ENCODE results near the gene CBX2. TPM values are rescaled to one million over a fixed set of nuclear protein-coding genes. Genes with fewer than 3 reads are reported as not detected.
A peak's percentile ranks its signal among the peaks of the same experiment; 100 is the strongest.

Gene CBX2
- 0.11 and 0.13 TPM in 2 replicates for total RNA-seq (2014; rRNA removed; shearing (Covaris generic))
- 0.13 and 0.23 TPM in 2 replicates for polyA plus RNA-seq (2016; fragmentation: Nextera tagmentation; extraction: Ambion mirVana)

DNA sequence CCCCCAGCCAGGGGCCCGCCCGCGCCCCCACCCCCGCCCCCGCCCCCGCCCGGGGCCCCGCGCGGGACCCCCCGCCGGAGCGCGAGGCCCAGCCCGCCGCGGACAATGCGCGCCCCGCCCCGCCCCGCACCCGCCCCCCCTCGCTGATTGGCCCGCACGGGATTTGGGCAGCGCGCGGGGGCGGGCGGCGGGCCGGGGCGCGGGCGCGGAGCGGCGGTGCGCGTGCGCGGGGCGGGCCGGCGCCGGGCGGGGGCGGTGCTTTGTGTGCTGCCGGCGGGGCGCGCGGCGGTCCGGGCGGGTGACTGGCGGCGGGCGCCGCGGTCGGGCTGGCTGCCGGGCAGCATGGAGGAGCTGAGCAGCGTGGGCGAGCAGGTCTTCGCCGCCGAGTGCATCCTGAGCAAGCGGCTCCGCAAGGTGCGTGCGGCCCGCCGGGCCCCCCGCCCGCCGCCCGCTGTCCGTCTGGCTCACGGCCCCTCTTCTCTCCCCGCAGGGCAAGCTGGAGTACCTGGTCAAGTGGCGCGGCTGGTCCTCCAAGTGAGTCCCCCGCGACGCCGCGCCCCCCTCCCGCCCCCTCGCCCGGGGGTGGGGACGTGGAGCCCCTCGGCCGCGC lies at the start of gene CBX2:
Gene CBX2 (plus strand): TSS at position 255 of the 610 bp plus-strand sequence. CDS start 88 bp downstream, at position 343.
- peak within 1 kb of the TSS; percentile 76 for H3K4me2 ChIP-seq (ENCODE audit: unreplicated experiment)
- H3K9me2 ChIP-seq (ENCODE audit: insufficient read depth): no peaks in the 10 kb centered on the region
- no peak within 1 kb of the TSS; the same call in 1 of the 2 replicates for H3K9ac ChIP-seq
- no peaks in the 10 kb centered on the region for H3K9me3 ChIP-seq (ENCODE audit: low read depth)
- peak; percentile 91 for DNase-seq
- no peaks in the 10 kb centered on the region for H3K79me2 ChIP-seq (ENCODE audit: insufficient read depth)
- 2% methylated on average over 41 of the region's 96 CpGs; no CpG with 5 or more reads in 1 of the 2 experiments for WGBS, 2 experiments (ENCODE audit: low coverage in 1 of 2, low lambda C conversion rate in 2 of 2, missing lambda C conversion rate in 2 of 2)
- TF ChIP-seq EZH2phosphoT487 (IDR thresholded peaks at IDR 0.05; ENCODE audit: insufficient read depth, low read depth) (no peak), EZH2 (IDR thresholded peaks at IDR 0.05; ENCODE audit: insufficient read depth, poor library complexity, severe bottlenecking) (no peak)
- no peaks in the 10 kb centered on the region for H3K36me3 ChIP-seq (ENCODE audit: low read depth)
- H3F3A ChIP-seq (ENCODE audit: insufficient read depth): peaks cover 4% of the 10 kb centered on the region; the same call in 1 of the 2 replicates
- H4K20me1 ChIP-seq (ENCODE audit: insufficient read depth): no peaks in the 10 kb centered on the region
- no peaks in the 10 kb centered on the region for H3K4me1 ChIP-seq (ENCODE audit: insufficient read depth)
- peak within 1 kb of the TSS; percentile 63 for H3K4me3 ChIP-seq
- H2AFZ ChIP-seq: peak within 1 kb of the TSS; percentile 79
- no peak within 1 kb of the TSS for H3K27ac ChIP-seq
- in situ Hi-C loops (cut with MboI): no loop called here
- peaks cover 45% of the 10 kb centered on the region for H3K27me3 ChIP-seq (replicated peaks; ENCODE audit: insufficient read depth)

DNA sequence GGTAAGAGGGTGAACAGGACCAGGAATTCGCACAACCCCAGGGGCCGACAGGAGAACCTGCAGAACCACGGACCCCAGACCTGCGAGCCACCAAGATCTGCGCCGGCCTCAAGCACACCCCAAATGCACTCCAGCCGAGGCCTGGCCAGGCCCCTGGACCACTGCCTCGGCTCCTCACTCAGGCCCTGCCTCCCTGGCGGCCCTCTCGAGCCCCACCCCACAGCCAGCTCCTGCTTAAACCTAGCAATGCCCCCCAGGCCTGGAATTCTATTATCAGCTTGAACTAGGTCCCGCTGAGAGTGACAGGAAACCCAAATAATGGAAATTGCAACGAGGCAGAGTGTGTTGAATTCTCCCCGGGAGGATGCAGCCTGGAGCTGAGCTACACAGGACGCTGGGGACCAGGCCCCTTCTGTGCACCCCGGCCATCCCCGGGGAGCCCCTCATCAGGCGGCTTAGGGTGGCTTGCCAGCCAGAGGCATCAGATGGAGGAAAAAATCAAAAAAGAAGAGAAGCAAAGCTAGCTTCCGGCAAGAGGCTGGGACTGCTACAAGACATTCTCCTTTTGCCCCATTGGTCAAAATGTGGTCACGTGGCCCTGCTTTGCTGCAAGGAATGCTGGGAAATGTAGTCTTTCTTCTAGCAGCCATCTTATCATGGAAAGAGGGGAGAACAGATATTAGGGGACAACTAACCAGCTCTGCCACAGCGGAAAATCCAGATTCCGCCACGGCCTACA lies 49.6 kb upstream of the CBX2 start:
- TF ChIP-seq EZH2 (IDR thresholded peaks at IDR 0.05; ENCODE audit: insufficient read depth, poor library complexity, severe bottlenecking): no peak
- TF ChIP-seq EZH2phosphoT487 (IDR thresholded peaks at IDR 0.05; ENCODE audit: insufficient read depth, low read depth): no peak
- Histone ChIP-seq H3K4me1 (ENCODE audit: insufficient read depth) (peaks cover 4% of the 10 kb centered on the region; the same call in 1 of the 2 replicates), H3K79me2 (ENCODE audit: insufficient read depth) (no peaks in the 10 kb centered on the region), H3K9ac (peak overlapping the region; percentile 73), H4K20me1 (ENCODE audit: insufficient read depth) (no peaks in the 10 kb centered on the region), H3F3A (ENCODE audit: insufficient read depth) (no peaks in the 10 kb centered on the region), H3K27ac (no peak overlapping the region), H3K9me2 (ENCODE audit: insufficient read depth) (no peaks in the 10 kb centered on the region), H3K36me3 (ENCODE audit: low read depth) (no peaks in the 10 kb centered on the region), H3K4me2 (ENCODE audit: unreplicated experiment) (peak overlapping the region; percentile 83), H3K27me3 (replicated peaks; ENCODE audit: insufficient read depth) (no peaks in the 10 kb centered on the region), H3K4me3 (peak overlapping the region; percentile 69), H3K9me3 (ENCODE audit: low read depth) (no peaks in the 10 kb centered on the region), H2AFZ (peak overlapping the region; percentile 100)
- DNase-seq: peak; percentile 91
- in situ Hi-C loops (cut with MboI): no loop called here
- 36 to 50% methylated on average over 17 to 18 of the region's 22 CpGs for WGBS, 2 experiments (ENCODE audit: low coverage in 1 of 2, low lambda C conversion rate in 2 of 2, missing lambda C conversion rate in 2 of 2)

DNA sequence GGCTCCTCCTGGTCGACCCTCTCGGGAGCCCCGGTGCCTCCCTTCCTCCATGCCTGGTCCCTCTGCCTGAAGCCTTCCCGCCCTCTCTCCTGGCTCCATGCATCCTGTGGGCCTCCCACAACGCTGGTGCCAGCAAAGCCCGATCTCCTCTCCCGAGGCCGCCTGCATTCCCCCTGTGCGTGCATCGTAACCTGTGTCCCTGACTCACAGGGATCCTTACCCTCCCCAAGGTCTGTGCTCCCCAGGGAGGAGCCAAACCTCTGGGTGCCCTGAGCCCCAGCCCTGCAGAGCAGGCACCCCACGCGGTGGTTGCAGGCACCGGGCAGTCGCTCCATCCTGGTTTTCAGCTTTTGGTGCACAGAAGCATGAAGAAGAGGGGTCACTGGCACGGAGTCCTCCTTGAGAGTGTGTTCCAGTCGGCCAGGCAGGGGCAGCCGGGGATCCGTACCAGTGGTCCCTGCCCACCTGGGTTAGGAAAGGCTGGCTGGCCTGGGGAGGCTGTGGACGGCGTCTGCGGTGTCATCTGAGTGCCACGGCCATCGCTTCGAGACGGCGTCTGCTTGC lies 49.0 kb upstream of the CBX2 start:
- DNase-seq: no peak
- Histone ChIP-seq H3K27ac (no peak overlapping the region), H3K4me1 (ENCODE audit: insufficient read depth) (peaks cover 4% of the 10 kb centered on the region; the same call in 1 of the 2 replicates), H3K9me3 (ENCODE audit: low read depth) (no peaks in the 10 kb centered on the region), H3K27me3 (replicated peaks; ENCODE audit: insufficient read depth) (no peaks in the 10 kb centered on the region), H4K20me1 (ENCODE audit: insufficient read depth) (no peaks in the 10 kb centered on the region), H3K4me2 (ENCODE audit: unreplicated experiment) (peak overlapping the region; percentile 83), H3K36me3 (ENCODE audit: low read depth) (no peaks in the 10 kb centered on the region), H3K4me3 (peak overlapping the region; percentile 69), H3K9me2 (ENCODE audit: insufficient read depth) (no peaks in the 10 kb centered on the region), H3F3A (ENCODE audit: insufficient read depth) (no peaks in the 10 kb centered on the region), H2AFZ (peak overlapping the region; percentile 100), H3K79me2 (ENCODE audit: insufficient read depth) (no peaks in the 10 kb centered on the region), H3K9ac (no peak overlapping the region)
- TF ChIP-seq EZH2phosphoT487 (IDR thresholded peaks at IDR 0.05; ENCODE audit: insufficient read depth, low read depth) (no peak), EZH2 (IDR thresholded peaks at IDR 0.05; ENCODE audit: insufficient read depth, poor library complexity, severe bottlenecking) (no peak)
- WGBS, 2 experiments (ENCODE audit: low coverage in 1 of 2, low lambda C conversion rate in 2 of 2, missing lambda C conversion rate in 2 of 2): 57 to 66% methylated on average over 22 to 26 of the region's 26 CpGs
- in situ Hi-C loops (cut with MboI): no loop called here

DNA sequence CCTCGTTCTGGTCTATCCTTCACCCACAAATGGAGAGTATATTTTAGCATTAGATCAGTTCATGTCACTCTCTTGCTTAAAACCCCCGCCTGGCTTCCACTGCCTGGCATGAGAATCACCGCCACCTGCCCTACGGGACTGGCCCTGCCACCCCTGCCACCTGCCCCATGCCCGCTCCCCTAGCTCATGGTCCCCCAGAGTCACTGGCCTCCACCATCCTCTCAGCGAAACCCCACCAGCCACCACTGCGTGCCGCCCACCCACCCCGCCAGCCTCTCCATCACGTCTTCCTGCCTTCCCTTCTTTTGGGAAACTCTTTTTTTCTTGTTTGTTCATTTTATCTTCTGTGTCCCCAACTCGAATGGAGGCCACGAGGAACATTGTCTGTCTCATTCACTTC lies 48.2 kb upstream of the CBX2 start:
- Histone ChIP-seq H3K9me3 (ENCODE audit: low read depth) (no peaks in the 10 kb centered on the region), H3K9me2 (ENCODE audit: insufficient read depth) (no peaks in the 10 kb centered on the region), H3K27ac (no peak overlapping the region), H2AFZ (no peak overlapping the region), H3K4me2 (ENCODE audit: unreplicated experiment) (no peak overlapping the region), H3F3A (ENCODE audit: insufficient read depth) (no peaks in the 10 kb centered on the region), H3K27me3 (replicated peaks; ENCODE audit: insufficient read depth) (no peaks in the 10 kb centered on the region), H3K4me3 (no peak overlapping the region), H3K36me3 (ENCODE audit: low read depth) (no peaks in the 10 kb centered on the region), H4K20me1 (ENCODE audit: insufficient read depth) (no peaks in the 10 kb centered on the region), H3K4me1 (ENCODE audit: insufficient read depth) (peaks cover 4% of the 10 kb centered on the region; the same call in 1 of the 2 replicates), H3K9ac (no peak overlapping the region), H3K79me2 (ENCODE audit: insufficient read depth) (no peaks in the 10 kb centered on the region)
- in situ Hi-C loops (cut with MboI): no loop called here
- TF ChIP-seq EZH2phosphoT487 (IDR thresholded peaks at IDR 0.05; ENCODE audit: insufficient read depth, low read depth) (no peak), EZH2 (IDR thresholded peaks at IDR 0.05; ENCODE audit: insufficient read depth, poor library complexity, severe bottlenecking) (no peak)
- 68 to 78% methylated on average over 8 to 12 of the region's 12 CpGs for WGBS, 2 experiments (ENCODE audit: low coverage in 1 of 2, low lambda C conversion rate in 2 of 2, missing lambda C conversion rate in 2 of 2)
- DNase-seq: no peak

Measured in GM23248 (cell line).